ENCODE data around the gene PRAMEF12. TPM values are rescaled to one million over a fixed set of nuclear protein-coding genes. Genes with fewer than 3 reads are reported as not detected.

PRAMEF12 gene
- total and polyA plus RNA-seq, 7 donors, result not detected

- H3K4me3 ChIP-seq, result no peak overlapping the region
- peaks cover 0 to 5% (median 0%) of the 10 kb centered on the region in 3 donors for H3K27me3 ChIP-seq (ENCODE audit: insufficient read depth in 3 of 3, low read length in 2 of 3)
- no peak for TF ChIP-seq CTCF (IDR thresholded peaks at IDR 0.05)
- H3K9me3 ChIP-seq, result no peaks in the 10 kb centered on the region
- no peak for ATAC-seq
- intact Hi-C loops (cut with DNase I), result no loop called here
- H3K4me1 ChIP-seq, result no peaks in the 10 kb centered on the region
- 81 to 86% (median 83%) methylated on average over 7 of the region's 7 CpGs for WGBS, 3 donors
- H3K36me3 ChIP-seq (ENCODE audit: insufficient read depth in 1 of 2, low read depth in 1 of 2), result no peaks in the 10 kb centered on the region
- H3K27ac ChIP-seq, result no peak overlapping the region
- no peak for DNase-seq
These were observed 10.8 kb upstream of the PRAMEF12 start for GRCh38 chr1:12762766-12763165.

GRCh38 chr1:12763479-12763878 is 10.1 kb upstream of the PRAMEF12 start:
- TF ChIP-seq CTCF (IDR thresholded peaks at IDR 0.05), result no peak
- DNase-seq (no peak), ATAC-seq (no peak)
- Histone ChIP-seq H3K36me3 (ENCODE audit: insufficient read depth in 1 of 2, low read depth in 1 of 2) (no peaks in the 10 kb centered on the region), H3K4me3 (no peak overlapping the region), H3K4me1 (no peaks in the 10 kb centered on the region), H3K9me3 (no peaks in the 10 kb centered on the region), H3K27ac (no peak overlapping the region), H3K27me3 (ENCODE audit: insufficient read depth in 3 of 3, low read length in 2 of 3) (peaks cover 0 to 5% (median 0%) of the 10 kb centered on the region in 3 donors)
- intact Hi-C loops (cut with DNase I), result no loop called here
- 68 to 81% (median 73%) methylated on average over 4 of the region's 4 CpGs for WGBS, 3 donors

GRCh38 chr1:12764016-12764415 is 9.5 kb upstream of the PRAMEF12 start:
- H3K4me3 ChIP-seq, result no peak overlapping the region
- no peak for ATAC-seq
- no peaks in the 10 kb centered on the region for H3K9me3 ChIP-seq
- peaks cover 0 to 5% (median 0%) of the 10 kb centered on the region in 3 donors for H3K27me3 ChIP-seq (ENCODE audit: insufficient read depth in 3 of 3, low read length in 2 of 3)
- TF ChIP-seq CTCF (IDR thresholded peaks at IDR 0.05), result no peak
- H3K27ac ChIP-seq, result no peak overlapping the region
- no peaks in the 10 kb centered on the region for H3K4me1 ChIP-seq
- 60 to 69% (median 68%) methylated on average over 5 of the region's 5 CpGs for WGBS, 3 donors
- H3K36me3 ChIP-seq (ENCODE audit: insufficient read depth in 1 of 2, low read depth in 1 of 2), result no peaks in the 10 kb centered on the region
- no peak for DNase-seq
- intact Hi-C loops (cut with DNase I), result no loop called here

- no peak for ATAC-seq
These were observed 4.5 kb upstream of the PRAMEF12 start for GRCh38 chr1:12769031-12769430.

More at GRCh38 chr1:12769031-12769430, 4.5 kb upstream of the PRAMEF12 start:
- no peak for DNase-seq
- Histone ChIP-seq H3K36me3 (ENCODE audit: insufficient read depth in 1 of 2, low read depth in 1 of 2) (no peaks in the 10 kb centered on the region), H3K9me3 (no peaks in the 10 kb centered on the region), H3K4me1 (no peaks in the 10 kb centered on the region), H3K27ac (no peak overlapping the region), H3K27me3 (ENCODE audit: insufficient read depth in 3 of 3, low read length in 2 of 3) (no peaks in the 10 kb centered on the region), H3K4me3 (no peak overlapping the region)
- 57 to 84% (median 84%) methylated on average over 2 of the region's 2 CpGs for WGBS, 3 donors
- intact Hi-C loops (cut with DNase I), result no loop called here
- no peak for TF ChIP-seq CTCF (IDR thresholded peaks at IDR 0.05)

Measured in psoas muscle (tissue), 8 donors.